SU-DHL-6 (cell line): ENCODE data around the gene PACS1.

Experiments used
- H2AFZ ChIP-seq: fragments of 200-600 bp; sonication (generic); 2 replicates; pipeline ENCODE4 v1.6.1; 2014; ENCODE audit warnings: low read depth, mild to moderate bottlenecking, moderate library complexity, mixed read lengths, antibody characterized with exemption, low read length; ENCODE audit not compliant: severe bottlenecking
- H3F3A ChIP-seq: fragments of 200-600 bp; shearing (Covaris generic); 2 replicates; pipeline ENCODE4 v1.6.0; 2016; ENCODE audit warnings: antibody characterized with exemption, mild to moderate bottlenecking; ENCODE audit not compliant: insufficient read depth
- H3K27ac ChIP-seq: fragments of 200-600 bp; sonication (generic); 2 replicates; pipeline ENCODE4 v1.5.1; 2016; ENCODE audit warnings: low read depth, mild to moderate bottlenecking, low read length, moderate library complexity, mixed read lengths
- H3K27me3 ChIP-seq: fragments of 200-600 bp; sonication (generic), shearing (Covaris generic); 2 replicates; pipeline ENCODE4 v1.6.0; 2014; ENCODE audit warnings: mild to moderate bottlenecking, low read length
- H3K36me3 ChIP-seq: fragments of 200-600 bp; sonication (generic); 2 replicates; pipeline ENCODE4 v1.6.1; 2014; ENCODE audit warnings: mild to moderate bottlenecking, low read length, mixed read lengths
- H3K4me2 ChIP-seq: fragments of 300-600, 200-600 bp; shearing (Covaris generic), sonication (generic); 2 replicates; pipeline ENCODE4 v1.6.0; 2014; ENCODE audit warnings: low read length, low read depth, mild to moderate bottlenecking; ENCODE audit not compliant: poor library complexity, severe bottlenecking
- H3K4me3 ChIP-seq: fragments of 200-600 bp; sonication (generic); 2 replicates; pipeline ENCODE4 v1.5.1; 2014; ENCODE audit warnings: antibody characterized with exemption, low read length, mild to moderate bottlenecking, mixed read lengths; ENCODE audit not compliant: insufficient read depth, poor library complexity, severe bottlenecking
- H3K79me2 ChIP-seq: fragments of 200-600 bp; sonication (generic); 2 replicates; pipeline ENCODE4 v1.6.1; 2014; ENCODE audit warnings: mild to moderate bottlenecking, low read length, moderate library complexity; ENCODE audit not compliant: insufficient read depth
- H3K9ac ChIP-seq: fragments of 200-600 bp; sonication (generic); 2 replicates; pipeline ENCODE4 v1.7.0; 2014; ENCODE audit warnings: mild to moderate bottlenecking, low read length
- H3K9me2 ChIP-seq: fragments of 200-600 bp; sonication (generic); replicated peaks from 2 replicates; pipeline ENCODE4 v1.6.1; 2014; ENCODE audit warnings: low read length; ENCODE audit not compliant: insufficient read depth
- H3K9me3 ChIP-seq: fragments of 200-600 bp; sonication (generic); 2 replicates; pipeline ENCODE4 v1.6.1; 2014; ENCODE audit warnings: low read length, mixed read lengths; ENCODE audit not compliant: insufficient read depth
- H4K20me1 ChIP-seq: fragments of 200-600 bp; sonication (generic); 2 replicates; pipeline ENCODE4 v1.6.1; 2014; ENCODE audit warnings: low read depth, mild to moderate bottlenecking, antibody characterized with exemption, low read length, moderate library complexity, mixed read lengths
- CTCF ChIP-seq: fragments of 200-600 bp; sonication (generic); IDR thresholded peaks from one replicate; pipeline ENCODE4 v1.5.1; 2017; ENCODE audit warnings: antibody characterized with exemption, mild to moderate bottlenecking, low read length, moderate library complexity; ENCODE audit not compliant: insufficient read depth, poor library complexity, severe bottlenecking
- EZH2phosphoT487 ChIP-seq: fragments of 200-600 bp; sonication (generic), shearing (Covaris generic); conservative IDR thresholded peaks from 2 replicates; pipeline ENCODE4 v1.6.1; 2018; ENCODE audit warnings: mild to moderate bottlenecking, antibody characterized with exemption, low read length, moderate library complexity, mixed read lengths

PACS1 gene

GRCh38 chr11:66143996-66144678, 74.1 kb downstream of the PACS1 start:
- no peaks in the 10 kb centered on the region for H3K36me3 ChIP-seq
- no peaks in the 10 kb centered on the region for H3F3A ChIP-seq
- H3K9ac ChIP-seq = no peak overlapping the region
- TF ChIP-seq EZH2phosphoT487 = no peak
- no peak for TF ChIP-seq CTCF
- no peaks in the 10 kb centered on the region for H3K79me2 ChIP-seq
- no peaks in the 10 kb centered on the region for H3K27me3 ChIP-seq
- no peaks in the 10 kb centered on the region for H3K9me3 ChIP-seq
- no peak overlapping the region for H3K4me3 ChIP-seq
- no peaks in the 10 kb centered on the region for H3K9me2 ChIP-seq
- H4K20me1 ChIP-seq = no peaks in the 10 kb centered on the region
- no peak overlapping the region for H2AFZ ChIP-seq
- H3K27ac ChIP-seq = no peak overlapping the region
- H3K4me2 ChIP-seq = no peak overlapping the region

GRCh38 chr11:66146074-66146473, 76.0 kb downstream of the PACS1 start:
- Histone ChIP-seq H3K9me3 (no peaks in the 10 kb centered on the region), H3K79me2 (no peaks in the 10 kb centered on the region)

GRCh38 chr11:66146940-66147339, 76.9 kb downstream of the PACS1 start:
- no peak overlapping the region for H3K4me3 ChIP-seq
- no peaks in the 10 kb centered on the region for H3K9me2 ChIP-seq
- no peaks in the 10 kb centered on the region for H3K79me2 ChIP-seq
- no peaks in the 10 kb centered on the region for H3K9me3 ChIP-seq
- H4K20me1 ChIP-seq = no peaks in the 10 kb centered on the region
- H3F3A ChIP-seq = no peaks in the 10 kb centered on the region
- no peak overlapping the region for H3K27ac ChIP-seq
- no peak for TF ChIP-seq CTCF
- no peak for TF ChIP-seq EZH2phosphoT487
- H2AFZ ChIP-seq = no peak overlapping the region
- no peak overlapping the region for H3K4me2 ChIP-seq
- H3K36me3 ChIP-seq = no peaks in the 10 kb centered on the region
- H3K27me3 ChIP-seq = no peaks in the 10 kb centered on the region
- no peak overlapping the region for H3K9ac ChIP-seq

More at GRCh38 chr11:66146074-66146473, 76.0 kb downstream of the PACS1 start:
- H3K36me3 ChIP-seq = no peaks in the 10 kb centered on the region
- H3K27me3 ChIP-seq = no peaks in the 10 kb centered on the region
- no peak overlapping the region for H3K9ac ChIP-seq
- no peaks in the 10 kb centered on the region for H4K20me1 ChIP-seq
- H3K9me2 ChIP-seq = no peaks in the 10 kb centered on the region
- H3K4me3 ChIP-seq = no peak overlapping the region
- TF ChIP-seq EZH2phosphoT487 (no peak), CTCF (no peak)
- no peaks in the 10 kb centered on the region for H3F3A ChIP-seq
- H3K27ac ChIP-seq = no peak overlapping the region
- H2AFZ ChIP-seq = no peak overlapping the region
- H3K4me2 ChIP-seq = no peak overlapping the region
